ENCODE results near the gene KCNF1.

Gene KCNF1

GRCh38 chr2:10924859-10925258 lies 13.1 kb downstream of the KCNF1 start:
- Histone ChIP-seq H3K27me3 (replicated peaks; ENCODE audit: insufficient read depth, low read length) (0 out of 2 replicates have a peak, but pooled peaks cover 4% of the 10 kb centered on the region), H3K4me1 (ENCODE audit: low read length) (peaks cover 5% of the 10 kb centered on the region), H3K27ac (ENCODE audit: low read length) (no peak overlapping the region), H3K36me3 (replicated peaks; ENCODE audit: insufficient read depth, low read length) (no peaks in the 10 kb centered on the region), H3K9me2 (replicated peaks; ENCODE audit: insufficient read depth, low read length) (no peaks in the 10 kb centered on the region), H3K9ac (ENCODE audit: low read length) (no peak overlapping the region), H3K79me2 (ENCODE audit: low read length) (no peaks in the 10 kb centered on the region), H3K4me2 (ENCODE audit: low read depth, low read length) (no peak overlapping the region), H2AFZ (ENCODE audit: low read length) (no peak overlapping the region), H3F3A (ENCODE audit: insufficient read depth, low read length) (no peaks in the 10 kb centered on the region), H3K9me3 (replicated peaks; ENCODE audit: insufficient read depth, low read length) (no peaks in the 10 kb centered on the region), H4K20me1 (ENCODE audit: insufficient read depth, low read length) (no peaks in the 10 kb centered on the region), H3K4me3 (ENCODE audit: low read length) (no peak overlapping the region)
- DNase-seq, result no peak
- TF ChIP-seq EZH2phosphoT487 (IDR thresholded peaks at IDR 0.05; ENCODE audit: low read length), result no peak
- no peak for TF ChIP-seq EZH2 (optimal IDR thresholded peaks at IDR 0.05; ENCODE audit: low read depth, low read length)
- no peak for TF ChIP-seq CTCF (IDR thresholded peaks at IDR 0.05; ENCODE audit: low read length)

DNA sequence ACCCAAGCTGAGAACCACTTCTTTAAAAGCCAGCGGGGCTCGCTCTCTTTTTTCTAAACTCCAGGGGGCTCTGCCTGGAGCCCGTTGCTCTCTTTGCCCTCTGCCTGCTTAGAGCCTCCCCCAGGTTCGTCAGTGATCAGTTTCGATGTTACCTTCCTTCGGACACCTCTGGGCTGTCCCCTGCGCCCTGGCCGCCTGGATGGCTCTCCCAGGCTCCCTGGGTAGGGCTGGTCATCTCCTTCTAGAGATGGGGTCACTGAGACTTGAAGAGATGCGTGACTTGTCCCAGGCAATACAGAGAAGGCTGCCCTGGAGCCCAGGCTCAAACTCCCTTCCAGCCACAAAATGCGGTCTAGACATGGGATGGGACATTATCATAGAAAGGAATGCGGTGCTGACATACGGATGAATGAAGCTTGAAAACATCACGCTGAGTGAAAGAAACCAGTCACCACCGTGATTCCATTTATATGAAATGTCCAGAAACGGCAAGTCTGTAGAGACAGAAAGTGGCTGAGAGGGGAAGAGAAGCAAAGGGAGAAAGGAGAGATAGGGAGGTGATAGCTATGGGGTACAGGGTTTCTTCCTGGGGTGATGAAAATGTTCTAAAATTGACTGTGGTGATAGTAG lies 14.6 kb downstream of the KCNF1 start:
- Histone ChIP-seq H4K20me1 (ENCODE audit: insufficient read depth, low read length) (no peaks in the 10 kb centered on the region), H3K4me2 (ENCODE audit: low read depth, low read length) (no peak overlapping the region), H3K79me2 (ENCODE audit: low read length) (no peaks in the 10 kb centered on the region), H3K9me2 (replicated peaks; ENCODE audit: insufficient read depth, low read length) (no peaks in the 10 kb centered on the region), H2AFZ (ENCODE audit: low read length) (no peak overlapping the region), H3K4me3 (ENCODE audit: low read length) (no peak overlapping the region), H3K4me1 (ENCODE audit: low read length) (no peaks in the 10 kb centered on the region), H3K36me3 (replicated peaks; ENCODE audit: insufficient read depth, low read length) (no peaks in the 10 kb centered on the region), H3K9ac (ENCODE audit: low read length) (no peak overlapping the region), H3K27me3 (replicated peaks; ENCODE audit: insufficient read depth, low read length) (0 out of 2 replicates have a peak, but pooled peaks cover 4% of the 10 kb centered on the region), H3F3A (ENCODE audit: insufficient read depth, low read length) (no peaks in the 10 kb centered on the region), H3K9me3 (replicated peaks; ENCODE audit: insufficient read depth, low read length) (no peaks in the 10 kb centered on the region), H3K27ac (ENCODE audit: low read length) (no peak overlapping the region)
- no peak for DNase-seq
- TF ChIP-seq EZH2phosphoT487 (IDR thresholded peaks at IDR 0.05; ENCODE audit: low read length) (no peak), EZH2 (optimal IDR thresholded peaks at IDR 0.05; ENCODE audit: low read depth, low read length) (no peak), CTCF (IDR thresholded peaks at IDR 0.05; ENCODE audit: low read length) (no peak)

DNA sequence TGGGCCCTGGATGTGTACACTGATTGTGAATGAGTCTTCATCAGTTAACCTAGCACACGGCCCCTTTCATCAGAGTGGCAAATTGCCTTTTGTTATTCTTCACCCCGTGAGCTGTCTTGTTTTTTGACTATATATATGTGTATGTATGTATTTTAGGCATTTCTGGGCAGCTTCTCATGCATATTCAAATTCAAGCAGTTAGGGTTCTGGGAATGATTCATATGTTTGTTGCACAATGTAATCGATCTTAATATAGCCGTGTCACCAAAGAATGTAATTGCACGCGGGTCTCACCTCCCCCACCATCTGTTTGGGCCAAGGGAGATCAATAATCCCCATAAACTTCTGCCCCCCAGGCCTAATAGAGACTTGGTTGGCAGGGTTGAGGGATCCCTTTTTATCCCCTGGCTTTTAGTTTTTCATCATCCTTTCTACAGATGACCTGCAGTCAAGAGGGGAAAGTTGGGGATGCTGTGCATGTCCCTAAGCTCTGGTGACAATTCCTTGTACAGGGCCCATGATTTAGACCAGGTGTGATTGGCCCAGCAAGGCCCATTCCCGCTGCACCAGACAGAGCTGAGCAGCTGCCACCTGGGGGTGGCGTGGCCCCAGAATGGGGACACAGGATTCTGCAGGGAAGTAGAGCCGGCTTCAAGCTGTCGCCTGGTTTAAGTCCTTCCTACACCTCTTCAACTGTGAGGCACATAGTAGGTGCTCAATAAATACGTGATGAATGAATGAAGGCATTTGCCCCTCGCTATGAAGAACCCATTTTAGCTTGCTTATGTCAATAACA lies 19.2 kb downstream of the KCNF1 start:
- no peak for DNase-seq
- 0 out of 2 replicates have a peak, but pooled peaks cover 4% of the 10 kb centered on the region for H3K27me3 ChIP-seq (replicated peaks; ENCODE audit: insufficient read depth, low read length)
- no peaks in the 10 kb centered on the region for H3K36me3 ChIP-seq (replicated peaks; ENCODE audit: insufficient read depth, low read length)
- no peak overlapping the region for H3K4me2 ChIP-seq (ENCODE audit: low read depth, low read length)
- H3K27ac ChIP-seq (ENCODE audit: low read length), result no peak overlapping the region
- no peaks in the 10 kb centered on the region for H4K20me1 ChIP-seq (ENCODE audit: insufficient read depth, low read length)
- no peaks in the 10 kb centered on the region for H3K9me2 ChIP-seq (replicated peaks; ENCODE audit: insufficient read depth, low read length)
- no peak overlapping the region for H2AFZ ChIP-seq (ENCODE audit: low read length)
- no peak overlapping the region for H3K4me3 ChIP-seq (ENCODE audit: low read length)
- peaks cover 3% of the 10 kb centered on the region for H3K4me1 ChIP-seq (ENCODE audit: low read length)
- no peak overlapping the region for H3K9ac ChIP-seq (ENCODE audit: low read length)
- no peaks in the 10 kb centered on the region for H3K9me3 ChIP-seq (replicated peaks; ENCODE audit: insufficient read depth, low read length)
- no peaks in the 10 kb centered on the region for H3F3A ChIP-seq (ENCODE audit: insufficient read depth, low read length)
- TF ChIP-seq EZH2 (optimal IDR thresholded peaks at IDR 0.05; ENCODE audit: low read depth, low read length), result no peak
- no peak for TF ChIP-seq EZH2phosphoT487 (IDR thresholded peaks at IDR 0.05; ENCODE audit: low read length)
- TF ChIP-seq CTCF (IDR thresholded peaks at IDR 0.05; ENCODE audit: low read length), result no peak
- H3K79me2 ChIP-seq (ENCODE audit: low read length), result no peaks in the 10 kb centered on the region
